Neutrophil (primary cell): ENCODE results near the gene PDE8A.

Source experiments
- H3K27ac ChIP-seq: fragments of 200-600 bp; sonication (generic); 2 replicates; pipeline ENCODE4 v1.5.1; 2016; ENCODE audit warnings: mild to moderate bottlenecking, moderate library complexity
- H3K27me3 ChIP-seq: fragments of 200-600 bp; sonication (generic); 2 replicates; pipeline ENCODE4 v1.6.0; 2016; ENCODE audit warnings: mild to moderate bottlenecking
- H3K36me3 ChIP-seq: fragments of 200-600 bp; sonication (generic); 2 replicates; pipeline ENCODE4 v1.5.1; 2017
- H3K4me1 ChIP-seq, 2 experiments: fragments of 200-600 bp in 1 of 2; sonication (generic) in 1 of 2; 1 replicate in 1 of 2; 2 replicates in 1 of 2; pipeline versions ENCODE4 v1.5.1 to v1.6.1; 2013 to 2016; ENCODE audit warnings: low read depth in 1 of 2, low read length in 1 of 2, mild to moderate bottlenecking in 1 of 2, moderate library complexity in 1 of 2; ENCODE audit not compliant: control insufficient read depth in 1 of 2, insufficient read depth in 1 of 2
- H3K4me3 ChIP-seq, 2 experiments: fragments of 200-600 bp in 1 of 2; sonication (generic) in 1 of 2; 1 replicate in 1 of 2; 2 replicates in 1 of 2; pipeline ENCODE4 v1.5.1; 2013 to 2016; ENCODE audit warnings: low read depth in 1 of 2, low read length in 1 of 2, mild to moderate bottlenecking in 1 of 2, moderate library complexity in 1 of 2
- H3K9me3 ChIP-seq: fragments of 200-600 bp; sonication (generic); 2 replicates; pipeline ENCODE4 v1.5.1; 2016
- CTCF ChIP-seq: fragments of 200-600 bp; sonication (generic); IDR thresholded peaks from 2 replicates; pipeline ENCODE4 v1.5.1; 2016; ENCODE audit warnings: antibody characterized with exemption

The PDE8A gene

GRCh38 chr15:85006201-85006600, 24.5 kb downstream of the PDE8A start:
- Histone ChIP-seq H3K27ac (no peak overlapping the region), H3K4me3 (no peak overlapping the region), H3K4me1 (peaks cover 45 to 72% of the 10 kb centered on the region in 2 experiments), H3K36me3 (no peaks in the 10 kb centered on the region), H3K9me3 (no peaks in the 10 kb centered on the region), H3K27me3 (no peaks in the 10 kb centered on the region)
- TF ChIP-seq CTCF = no peak

- Histone ChIP-seq H3K9me3 (no peaks in the 10 kb centered on the region), H3K27ac (no peak overlapping the region), H3K27me3 (no peaks in the 10 kb centered on the region), H3K4me1 (peaks cover 45 to 72% of the 10 kb centered on the region in 2 experiments), H3K36me3 (no peaks in the 10 kb centered on the region), H3K4me3 (no peak overlapping the region)
- TF ChIP-seq CTCF = no peak
These were observed 25.0 kb downstream of the PDE8A start for GRCh38 chr15:85006655-85007054.

GRCh38 chr15:85007137-85007536, 25.5 kb downstream of the PDE8A start:
- TF ChIP-seq CTCF = no peak
- no peaks in the 10 kb centered on the region for H3K9me3 ChIP-seq
- no peak overlapping the region for H3K27ac ChIP-seq
- no peaks in the 10 kb centered on the region for H3K27me3 ChIP-seq
- peaks cover 45 to 71% of the 10 kb centered on the region in 2 experiments for H3K4me1 ChIP-seq
- H3K36me3 ChIP-seq = no peaks in the 10 kb centered on the region
- no peak overlapping the region for H3K4me3 ChIP-seq

GRCh38 chr15:85007741-85008397, 26.2 kb downstream of the PDE8A start:
- H3K27ac ChIP-seq = peak overlapping the region; percentile 90
- no peaks in the 10 kb centered on the region for H3K27me3 ChIP-seq
- H3K4me3 ChIP-seq = no peak overlapping the region
- peaks cover 45 to 64% of the 10 kb centered on the region in 2 experiments for H3K4me1 ChIP-seq
- H3K9me3 ChIP-seq = no peaks in the 10 kb centered on the region
- no peaks in the 10 kb centered on the region for H3K36me3 ChIP-seq
- TF ChIP-seq CTCF = no peak

GRCh38 chr15:85008474-85009260, 27.0 kb downstream of the PDE8A start:
- no peak for TF ChIP-seq CTCF
- Histone ChIP-seq H3K4me3 (no peak overlapping the region), H3K36me3 (no peaks in the 10 kb centered on the region), H3K27me3 (no peaks in the 10 kb centered on the region), H3K9me3 (no peaks in the 10 kb centered on the region), H3K4me1 (peaks cover 40 to 56% of the 10 kb centered on the region in 2 experiments), H3K27ac (peak overlapping the region; percentile 90)
